PC-3 (cell line): Measurements from ENCODE around the gene ANTKMT. TPM values are rescaled to one million over a fixed set of nuclear protein-coding genes. Genes with fewer than 3 reads are reported as not detected.

Experiments
- ATAC-seq: fragments of 200-7000 bp; cut with Tn5 transposase; 2 replicates; pipeline ENCODE4 v1.9.1; 2020; ENCODE audit warnings: mild to moderate bottlenecking, moderate library complexity
- BruUV-seq: library from RNA; stranded (reverse); fragments of 400-500 nt; replicated peaks from 2 replicates; lab custom pipeline; 2021; lab: Mats Ljungman, UMichigan
- CTCF ChIA-PET: fragments of 300-600 bp; sonication (Branson Sonifier 250); formaldehyde crosslinking; loops from one replicate; lab custom pipeline; 2022; ENCODE audit warnings: antibody characterized with exemption; lab: Charles Lee
- POLR2A ChIA-PET: fragments of 300-600 bp; sonication (Branson Sonifier 250); formaldehyde crosslinking; loops from one replicate; lab custom pipeline; 2022; ENCODE audit warnings: antibody characterized with exemption; ENCODE audit not compliant: unreplicated experiment; lab: Charles Lee
- DNase-seq: peaks from one replicate; pipeline ENCODE4 v3.0.0-alpha.2; 2015
- H2AFZ ChIP-seq: fragments of 300-600 bp; sonication (generic); 2 replicates; pipeline ENCODE4 v1.6.0; 2016; ENCODE audit warnings: antibody characterized with exemption, low read length
- H3F3A ChIP-seq: fragments of 300-600 bp; sonication (generic); one replicate; pipeline ENCODE4 v1.6.0; 2017; ENCODE audit warnings: antibody characterized with exemption, low read length, control low read depth, mild to moderate bottlenecking; ENCODE audit not compliant: unreplicated experiment
- H3K27ac ChIP-seq: fragments of 300-600 bp; sonication (generic); 2 replicates; pipeline ENCODE4 v1.5.1; 2016; ENCODE audit warnings: mild to moderate bottlenecking, low read length
- H3K27me3 ChIP-seq: fragments of 300-600 bp; sonication (generic); 2 replicates; pipeline ENCODE4 v1.6.1; 2016; ENCODE audit warnings: low read length, mixed read lengths
- H3K36me3 ChIP-seq: fragments of 300-600 bp; sonication (generic); 2 replicates; pipeline ENCODE4 v1.6.1; 2016; ENCODE audit warnings: low read depth, mixed run types, low read length, mixed read lengths
- H3K4me1 ChIP-seq: fragments of 300-600 bp; sonication (generic); 2 replicates; pipeline ENCODE4 v1.5.1; 2016; ENCODE audit warnings: low read length; ENCODE audit not compliant: insufficient read depth
- H3K4me2 ChIP-seq: fragments of 300-600 bp; sonication (generic); 2 replicates; pipeline ENCODE4 v1.6.0; 2016; ENCODE audit warnings: low read length
- H3K4me3 ChIP-seq: fragments of 300-600 bp; sonication (generic); 2 replicates; pipeline ENCODE4 v1.5.1; 2016; ENCODE audit warnings: mild to moderate bottlenecking, low read length, mixed read lengths
- H3K79me2 ChIP-seq: fragments of 300-600 bp; sonication (generic); 2 replicates; pipeline ENCODE4 v1.6.1; 2017; ENCODE audit warnings: low read length, mixed read lengths
- H3K9ac ChIP-seq: fragments of 300-600 bp; sonication (generic); 2 replicates; pipeline ENCODE4 v1.6.0; 2016; ENCODE audit warnings: mild to moderate bottlenecking, low read length
- H3K9me2 ChIP-seq: fragments of 300-600 bp; sonication (generic); replicated peaks from 2 replicates; pipeline ENCODE4 v1.6.1; 2016; ENCODE audit warnings: mixed run types, low read length, mixed read lengths
- H3K9me3 ChIP-seq: fragments of 300-600 bp; sonication (generic); 2 replicates; pipeline ENCODE4 v1.6.1; 2016; ENCODE audit warnings: low read length, mixed read lengths
- H4K20me1 ChIP-seq: fragments of 300-600 bp; sonication (generic); 2 replicates; pipeline ENCODE4 v1.6.1; 2016; ENCODE audit warnings: low read length, mixed read lengths
- CTCF ChIP-seq: fragments of 300-600 bp; sonication (generic); conservative IDR thresholded peaks from 2 replicates; pipeline ENCODE4 v1.5.1; 2017; ENCODE audit warnings: antibody characterized with exemption, low read depth, mild to moderate bottlenecking, low read length
- EZH2 ChIP-seq: fragments of 300-600 bp; sonication (generic); IDR thresholded peaks from one replicate; pipeline ENCODE4 v1.6.1; 2017; ENCODE audit warnings: antibody characterized with exemption, mild to moderate bottlenecking, low read length; ENCODE audit not compliant: unreplicated experiment
- EZH2phosphoT487 ChIP-seq: fragments of 300-600 bp; sonication (generic); IDR thresholded peaks from 2 replicates; pipeline ENCODE4 v1.6.1; 2018; ENCODE audit warnings: mild to moderate bottlenecking, antibody characterized with exemption, low read length, borderline replicate concordance
- intact Hi-C: fragments of 100-400 bp; cut with micrococcal nuclease; formaldehyde crosslinking; loops from 2 replicates; pipeline ENCODE4 v1.9.0; 2023
- total RNA-seq: library from RNA; depleted of rRNA; stranded (reverse); fragments of >200 nt; gene quantifications from 2 replicates; pipeline ENCODE4 v1.2.3, GENCODE V29; 2014

Gene ANTKMT
- total RNA-seq, 1 experiment from 2014 or later = 77.3 TPM

- Histone ChIP-seq H3K27ac (peak overlapping the region; percentile 53), H3K79me2 (peaks cover 35% of the 10 kb centered on the region), H3K9me3 (no peaks in the 10 kb centered on the region), H3K9me2 (no peaks in the 10 kb centered on the region), H3F3A (no peaks in the 10 kb centered on the region), H2AFZ (no peak overlapping the region), H3K4me3 (peak overlapping the region; percentile 78), H3K4me2 (peak overlapping the region; percentile 90), H3K9ac (peak overlapping the region; percentile 68), H3K27me3 (no peaks in the 10 kb centered on the region), H4K20me1 (peaks cover 10% of the 10 kb centered on the region; the same call in 1 of the 2 replicates), H3K36me3 (peaks cover 6% of the 10 kb centered on the region), H3K4me1 (peaks cover 26% of the 10 kb centered on the region)
- ATAC-seq (peak; percentile 5), DNase-seq (no peak)
- no TSS peak for BruUV-seq
- no peak for TF ChIP-seq EZH2phosphoT487
- TF ChIP-seq EZH2 = no peak
- no peak for TF ChIP-seq CTCF
- ChIA-PET CTCF (no interaction called here), POLR2A (no interaction called here)
- intact Hi-C loops = no loop called here
Measured at GRCh38 chr16:683396-684070, 37.4 kb upstream of the ANTKMT start.

- peak; percentile 59 for ATAC-seq
- intact Hi-C loops = no loop called here
- no peaks in the 10 kb centered on the region for H3F3A ChIP-seq
- peaks cover 40% of the 10 kb centered on the region for H3K79me2 ChIP-seq
- CTCF ChIA-PET = no interaction called here
- H3K9me2 ChIP-seq = no peaks in the 10 kb centered on the region
- 0 out of 2 replicates have a peak within 1 kb of the TSS, but pooled peaks have one; percentile 50 for H2AFZ ChIP-seq
- peak within 1 kb of the TSS; percentile 78 for H3K4me3 ChIP-seq
- no peak for TF ChIP-seq CTCF
- TF ChIP-seq EZH2phosphoT487 = no peak
- no peak for TF ChIP-seq EZH2
- H3K4me2 ChIP-seq = peak within 1 kb of the TSS; percentile 90
- H3K27ac ChIP-seq = peak within 1 kb of the TSS; percentile 53
- H3K9me3 ChIP-seq = no peaks in the 10 kb centered on the region
- H3K9ac ChIP-seq = peak within 1 kb of the TSS; percentile 68
- POLR2A ChIA-PET = no interaction called here
- no peaks in the 10 kb centered on the region for H3K27me3 ChIP-seq
- H3K4me1 ChIP-seq = peaks cover 30% of the 10 kb centered on the region
- peaks cover 6% of the 10 kb centered on the region for H3K36me3 ChIP-seq
- peaks cover 10% of the 10 kb centered on the region; the same call in 1 of the 2 replicates for H4K20me1 ChIP-seq
- BruUV-seq = no TSS peak
- peak; percentile 94 for DNase-seq
Measured at GRCh38 chr16:684071-684794, 36.7 kb upstream of the ANTKMT start, which contains the start of gene JMJD8. JMJD8 (minus strand) TSS chr16:684334; CDS start chr16:684319, 15 bp downstream.
